Ishikawa (cell line): ENCODE measurements around the gene FSTL4.

Experiments used
- EGR1 ChIP-seq: IDR thresholded peaks from 2 replicates; pipeline ENCODE4 v1.6.1; 2012
- EP300 ChIP-seq: IDR thresholded peaks from 2 replicates; pipeline ENCODE4 v1.6.1; 2012; ENCODE audit warnings: borderline replicate concordance
- NFIC ChIP-seq: IDR thresholded peaks from 2 replicates; pipeline ENCODE4 v1.6.1; 2012
- RAD21 ChIP-seq: IDR thresholded peaks from 2 replicates; pipeline ENCODE4 v1.6.1; 2012; ENCODE audit warnings: low read depth
- YY1 ChIP-seq: IDR thresholded peaks from 2 replicates; pipeline ENCODE4 v1.6.1; 2012; ENCODE audit warnings: low read depth
- TF ChIP-seq, protein P1 (sequence below): IDR thresholded peaks from 2 replicates; pipeline ENCODE4 v1.6.1; 2012
- TF ChIP-seq, protein P2 (sequence below): IDR thresholded peaks from 2 replicates; pipeline ENCODE4 v1.6.1; 2012
- TF ChIP-seq, protein P3 (sequence below): IDR thresholded peaks from 2 replicates; pipeline ENCODE4 v1.6.1; 2012; ENCODE audit warnings: low read depth, mild to moderate bottlenecking

DNA sequence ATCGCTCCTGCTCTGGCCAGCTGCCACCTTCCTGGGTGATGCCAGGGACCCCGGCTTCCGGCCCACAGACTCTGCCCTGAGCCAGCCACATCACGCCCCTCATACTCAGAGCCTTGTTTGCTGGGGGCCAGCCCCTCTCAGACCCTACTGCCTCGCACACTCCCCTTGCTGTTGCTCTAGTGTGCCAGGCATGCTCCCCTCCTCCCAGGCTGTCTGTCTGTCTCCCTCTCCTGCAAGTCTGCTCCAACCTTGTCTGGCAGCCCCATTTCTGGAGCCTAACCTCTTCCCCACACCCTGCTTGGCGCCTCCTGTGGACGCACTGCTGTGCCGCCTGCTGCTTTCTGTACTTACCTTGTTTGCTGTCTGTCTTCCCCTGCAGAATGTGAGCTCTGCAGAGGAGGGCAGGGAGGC lies 375.8 kb downstream of the FSTL4 start:
- no peak for TF ChIP-seq RAD21
- TF ChIP-seq YY1 = no peak
- TF ChIP-seq, protein P1, sequence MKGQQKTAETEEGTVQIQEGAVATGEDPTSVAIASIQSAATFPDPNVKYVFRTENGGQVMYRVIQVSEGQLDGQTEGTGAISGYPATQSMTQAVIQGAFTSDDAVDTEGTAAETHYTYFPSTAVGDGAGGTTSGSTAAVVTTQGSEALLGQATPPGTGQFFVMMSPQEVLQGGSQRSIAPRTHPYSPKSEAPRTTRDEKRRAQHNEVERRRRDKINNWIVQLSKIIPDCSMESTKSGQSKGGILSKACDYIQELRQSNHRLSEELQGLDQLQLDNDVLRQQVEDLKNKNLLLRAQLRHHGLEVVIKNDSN = no peak
- TF ChIP-seq EP300 = no peak
- no peak for TF ChIP-seq NFIC
- TF ChIP-seq EGR1 = no peak
- TF ChIP-seq, protein P2, sequence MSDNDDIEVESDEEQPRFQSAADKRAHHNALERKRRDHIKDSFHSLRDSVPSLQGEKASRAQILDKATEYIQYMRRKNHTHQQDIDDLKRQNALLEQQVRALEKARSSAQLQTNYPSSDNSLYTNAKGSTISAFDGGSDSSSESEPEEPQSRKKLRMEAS = no peak
- TF ChIP-seq, protein P3, sequence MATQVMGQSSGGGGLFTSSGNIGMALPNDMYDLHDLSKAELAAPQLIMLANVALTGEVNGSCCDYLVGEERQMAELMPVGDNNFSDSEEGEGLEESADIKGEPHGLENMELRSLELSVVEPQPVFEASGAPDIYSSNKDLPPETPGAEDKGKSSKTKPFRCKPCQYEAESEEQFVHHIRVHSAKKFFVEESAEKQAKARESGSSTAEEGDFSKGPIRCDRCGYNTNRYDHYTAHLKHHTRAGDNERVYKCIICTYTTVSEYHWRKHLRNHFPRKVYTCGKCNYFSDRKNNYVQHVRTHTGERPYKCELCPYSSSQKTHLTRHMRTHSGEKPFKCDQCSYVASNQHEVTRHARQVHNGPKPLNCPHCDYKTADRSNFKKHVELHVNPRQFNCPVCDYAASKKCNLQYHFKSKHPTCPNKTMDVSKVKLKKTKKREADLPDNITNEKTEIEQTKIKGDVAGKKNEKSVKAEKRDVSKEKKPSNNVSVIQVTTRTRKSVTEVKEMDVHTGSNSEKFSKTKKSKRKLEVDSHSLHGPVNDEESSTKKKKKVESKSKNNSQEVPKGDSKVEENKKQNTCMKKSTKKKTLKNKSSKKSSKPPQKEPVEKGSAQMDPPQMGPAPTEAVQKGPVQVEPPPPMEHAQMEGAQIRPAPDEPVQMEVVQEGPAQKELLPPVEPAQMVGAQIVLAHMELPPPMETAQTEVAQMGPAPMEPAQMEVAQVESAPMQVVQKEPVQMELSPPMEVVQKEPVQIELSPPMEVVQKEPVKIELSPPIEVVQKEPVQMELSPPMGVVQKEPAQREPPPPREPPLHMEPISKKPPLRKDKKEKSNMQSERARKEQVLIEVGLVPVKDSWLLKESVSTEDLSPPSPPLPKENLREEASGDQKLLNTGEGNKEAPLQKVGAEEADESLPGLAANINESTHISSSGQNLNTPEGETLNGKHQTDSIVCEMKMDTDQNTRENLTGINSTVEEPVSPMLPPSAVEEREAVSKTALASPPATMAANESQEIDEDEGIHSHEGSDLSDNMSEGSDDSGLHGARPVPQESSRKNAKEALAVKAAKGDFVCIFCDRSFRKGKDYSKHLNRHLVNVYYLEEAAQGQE = no peak
